Kidney glomerular epithelial cell (primary cell): Measurements from ENCODE around the gene TAF11L8.
"Not testable (repeated sequence)": the region's sequence is repeated elsewhere in the genome, so short reads cannot be mapped to it uniquely, and the experiment has no call there.

Source experiments
- DNase-seq: peaks from one replicate; lab custom pipeline; 2025; lab: John Stamatoyannopoulos, UW

TAF11L8 gene

DNA sequence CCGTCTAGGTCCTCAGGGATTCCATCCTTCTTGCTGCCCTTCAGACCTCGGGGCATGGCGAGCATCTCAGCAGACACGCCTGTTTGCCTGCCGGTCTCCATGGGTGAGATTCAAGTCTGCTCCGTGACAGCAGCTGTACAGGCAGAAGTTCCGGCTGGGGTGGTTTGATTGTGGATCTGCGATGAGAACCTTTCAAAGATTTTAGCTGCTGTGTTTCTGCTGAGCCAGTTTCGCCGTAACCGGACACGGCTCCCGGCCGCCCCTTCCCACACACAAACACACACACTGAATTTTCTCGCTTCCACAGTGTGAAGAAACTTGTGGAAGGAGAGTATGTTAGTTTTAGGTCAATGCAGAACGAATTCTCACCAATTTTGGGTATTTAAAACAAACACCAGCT, at the start of gene TAF11L8:
Gene TAF11L8 (minus strand): TSS at position 101 of the 400 bp plus-strand sequence.
- not testable (repeated sequence) for DNase-seq

DNA sequence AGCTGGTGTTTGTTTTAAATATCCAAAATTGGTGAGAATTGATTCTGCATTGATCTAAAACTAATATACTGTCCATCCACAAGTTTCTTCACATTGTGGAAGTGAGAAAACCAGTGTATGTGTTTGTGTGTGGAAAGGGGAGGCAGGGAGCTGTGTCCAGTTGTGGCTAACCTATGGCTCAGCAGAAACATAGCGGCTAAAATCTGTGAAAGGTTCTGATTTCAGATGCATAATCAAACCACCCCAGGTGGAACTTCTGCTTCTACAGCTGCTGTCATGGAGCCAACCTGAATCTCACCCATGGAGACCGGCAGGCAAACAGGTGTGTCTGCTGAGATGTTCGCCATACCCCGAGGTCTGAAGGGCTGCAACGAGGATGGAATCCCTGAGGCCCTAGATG, 43.4 kb upstream of the TAF11L8 start, which contains the start of gene TAF11L14:
Gene TAF11L14 (plus strand): TSS at position 301 of the 400 bp plus-strand sequence.
- DNase-seq, result no peak

DNA sequence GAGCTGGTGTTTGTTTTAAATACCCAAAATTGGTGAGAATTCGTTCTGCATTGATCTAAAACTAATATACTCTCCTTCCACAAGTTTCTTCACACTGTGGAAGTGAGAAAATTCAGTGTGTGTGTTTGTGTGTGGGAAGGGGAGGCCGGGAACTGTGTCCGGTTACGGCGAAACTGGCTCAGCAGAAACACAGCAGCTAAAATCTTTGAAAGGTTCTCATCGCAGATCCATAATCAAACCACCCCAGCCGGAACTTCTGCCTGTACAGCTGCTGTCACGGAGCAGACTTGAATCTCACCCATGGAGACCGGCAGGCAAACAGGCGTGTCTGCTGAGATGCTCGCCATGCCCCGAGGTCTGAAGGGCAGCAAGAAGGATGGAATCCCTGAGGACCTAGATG, 41.0 kb upstream of the TAF11L8 start, which contains the start of gene TAF11L13:
Gene TAF11L13 (plus strand): TSS at position 301 of the 400 bp plus-strand sequence.
- DNase-seq, result not testable (repeated sequence)

GRCh38 chr5:17625686-17626085, 34.9 kb upstream of the TAF11L8 start:
- DNase-seq, result no peak

- no peak for DNase-seq
Observed at GRCh38 chr5:17620627-17621026, 29.9 kb upstream of the TAF11L8 start.

DNA sequence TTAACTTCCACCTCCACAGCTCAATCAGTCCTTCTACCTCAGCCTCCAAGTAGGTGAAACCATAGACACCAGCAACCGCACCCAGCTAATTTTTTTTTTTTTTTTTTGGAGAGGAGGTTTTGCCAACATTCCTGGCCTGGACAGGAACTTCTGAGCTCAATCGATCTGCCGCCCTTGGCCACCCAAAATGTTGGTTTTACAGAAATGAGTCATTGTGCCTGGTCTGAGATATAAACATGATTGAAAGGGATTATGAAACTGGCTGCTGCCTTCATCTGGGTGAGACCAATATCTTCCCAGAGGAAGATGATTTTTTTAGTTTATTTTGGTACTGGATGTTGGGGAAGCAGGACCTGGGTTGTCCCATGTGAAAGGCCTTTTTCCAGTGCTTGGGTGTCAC, 28.6 kb upstream of the TAF11L8 start:
- DNase-seq, result no peak

DNA sequence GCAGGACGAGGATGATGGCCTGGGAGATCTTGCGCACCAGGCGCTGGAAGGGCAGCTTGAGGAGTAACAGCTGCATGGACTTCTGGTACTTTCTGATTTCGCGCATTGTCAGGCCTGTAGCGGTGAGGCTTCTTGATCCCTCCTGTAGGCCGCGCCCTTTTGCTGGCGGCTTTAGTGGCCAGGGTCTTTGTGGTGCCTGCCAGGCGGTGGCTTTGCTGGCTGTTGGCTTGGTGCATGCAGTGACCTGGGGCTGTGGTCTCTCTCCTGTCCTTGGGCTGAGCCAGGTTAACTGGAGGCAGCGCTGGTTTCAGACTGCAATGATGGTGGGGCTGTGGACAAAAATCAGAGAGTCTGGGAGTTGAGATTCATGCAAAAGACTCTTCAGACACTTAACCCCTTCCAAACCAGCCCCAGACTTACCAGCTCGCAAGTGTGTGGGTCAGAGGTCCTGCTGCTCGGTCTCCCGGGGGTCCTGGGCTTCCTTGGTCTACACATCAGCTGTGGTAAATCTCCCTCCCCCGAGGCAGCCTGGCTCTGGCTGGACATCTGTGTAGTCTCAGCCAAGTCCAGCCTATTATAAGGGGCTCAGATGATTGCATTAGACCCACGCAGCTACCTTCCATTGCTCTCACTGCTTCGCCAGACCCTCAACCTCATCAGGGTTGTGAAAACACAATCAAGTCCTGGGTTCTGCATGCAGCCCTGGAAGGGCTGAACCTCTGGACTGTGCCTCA, 24.3 kb upstream of the TAF11L8 start:
- no peak for DNase-seq

DNA sequence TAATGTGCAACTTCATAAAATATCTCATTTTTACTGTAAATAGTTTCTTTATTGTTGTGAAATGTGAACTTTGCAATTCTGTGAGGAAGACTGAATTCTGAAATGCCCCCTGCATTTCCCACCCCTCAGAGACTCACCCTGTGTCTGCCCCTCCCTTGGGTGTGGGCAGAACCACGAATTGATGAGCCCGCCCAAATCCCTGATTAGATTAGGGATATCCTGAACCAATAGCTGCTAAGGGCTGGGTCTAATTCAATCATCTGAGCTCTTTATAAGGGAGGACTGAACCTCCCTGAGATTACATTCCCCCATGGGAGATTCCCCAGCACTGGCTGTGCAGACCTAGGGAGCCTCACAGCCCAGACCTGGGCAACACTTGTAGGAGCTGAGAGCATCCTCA, 19.3 kb upstream of the TAF11L8 start, which contains the start of gene TAF11L12:
Gene TAF11L12 (plus strand): TSS at position 301 of the 400 bp plus-strand sequence.
- not testable (repeated sequence) for DNase-seq

DNA sequence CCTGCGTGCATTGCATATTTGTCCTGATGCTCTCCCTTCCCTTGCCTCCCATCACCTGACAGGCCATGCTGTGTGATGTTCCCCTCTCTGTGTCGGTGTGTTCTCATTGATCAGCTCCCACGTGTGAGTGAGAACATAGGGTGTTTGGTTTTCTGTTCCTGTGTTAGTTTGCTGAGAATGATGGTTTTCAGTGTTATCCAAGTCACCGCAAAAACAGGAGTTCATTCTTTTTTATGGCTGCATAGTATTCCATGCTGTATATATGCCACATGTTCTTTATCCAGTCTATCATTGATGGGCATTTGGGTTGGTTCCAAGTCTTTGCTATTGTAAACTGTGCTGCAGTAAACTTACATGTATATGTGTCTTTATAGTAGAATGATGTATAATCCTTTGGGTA, 16.7 kb upstream of the TAF11L8 start:
- DNase-seq, result not testable (repeated sequence)

DNA sequence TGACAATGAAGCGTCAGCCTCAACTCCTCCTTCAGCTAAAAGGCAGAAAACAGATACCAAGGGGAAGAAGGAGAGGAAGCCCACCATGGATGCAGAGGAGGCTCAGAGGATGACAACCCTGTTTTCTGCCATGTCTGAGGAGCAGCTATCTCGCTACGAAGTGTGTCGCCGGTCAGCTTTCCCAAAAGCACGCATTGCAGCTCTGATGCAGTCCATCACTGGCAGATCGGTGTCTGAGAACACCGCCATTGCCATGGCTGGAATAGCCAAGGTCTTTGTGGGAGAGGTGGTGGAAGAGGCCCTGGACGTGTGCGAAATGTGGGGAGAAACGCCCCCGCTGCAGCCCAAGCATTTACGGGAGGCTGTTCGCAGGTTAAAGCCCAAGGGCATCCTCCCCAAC, 14.2 kb upstream of the TAF11L8 start:
- DNase-seq, result no peak

GRCh38 chr5:17603880-17604279, 13.1 kb upstream of the TAF11L8 start, which contains the start of gene TAF11L11:
Gene TAF11L11 (plus strand): TSS chr5:17604183.
- not testable (repeated sequence) for DNase-seq

GRCh38 chr5:17597728-17598127, 7.0 kb upstream of the TAF11L8 start, which contains the start of gene TAF11L10:
Gene TAF11L10 (minus strand): TSS chr5:17597828.
- DNase-seq, result not testable (repeated sequence)

- DNase-seq, result not testable (repeated sequence)
Observed at GRCh38 chr5:17594255-17594654, 3.5 kb upstream of the TAF11L8 start, which contains the start of gene TAF11L9. Gene TAF11L9 (minus strand): TSS chr5:17594394.

DNA sequence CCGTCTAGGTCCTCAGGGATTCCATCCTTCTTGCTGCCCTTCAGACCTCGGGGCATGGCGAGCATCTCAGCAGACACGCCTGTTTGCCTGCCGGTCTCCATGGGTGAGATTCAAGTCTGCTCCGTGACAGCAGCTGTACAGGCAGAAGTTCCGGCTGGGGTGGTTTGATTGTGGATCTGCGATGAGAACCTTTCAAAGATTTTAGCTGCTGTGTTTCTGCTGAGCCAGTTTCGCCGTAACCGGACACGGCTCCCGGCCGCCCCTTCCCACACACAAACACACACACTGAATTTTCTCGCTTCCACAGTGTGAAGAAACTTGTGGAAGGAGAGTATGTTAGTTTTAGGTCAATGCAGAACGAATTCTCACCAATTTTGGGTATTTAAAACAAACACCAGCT, 5.1 kb downstream of the TAF11L8 start, which contains the start of gene TAF11L7:
Gene TAF11L7 (minus strand): TSS at position 101 of the 400 bp plus-strand sequence.
- DNase-seq, result not testable (repeated sequence)
